GM23338 (cell line): ENCODE results near the gene SSR3.

Source experiments
- CTCF ChIP-seq, 2 experiments: fragments of 200-600 bp in 1 of 2; sonication (generic) in 1 of 2; conservative IDR thresholded peaks; 2 replicates each; pipeline versions ENCODE4 v1.5.1 to v1.6.1; 2016 to 2017; ENCODE audit warnings: antibody characterized with exemption in 2 of 2, low read depth in 2 of 2, mild to moderate bottlenecking in 2 of 2, moderate library complexity in 1 of 2
- EZH2 ChIP-seq: fragments of 200-600 bp; sonication (generic); IDR thresholded peaks from one replicate; pipeline ENCODE4 v1.8.0; 2017; ENCODE audit warnings: antibody characterized with exemption, mild to moderate bottlenecking, low read depth; ENCODE audit not compliant: unreplicated experiment
- EZH2phosphoT487 ChIP-seq: fragments of 200-600 bp; sonication (generic); IDR thresholded peaks from one replicate; pipeline ENCODE4 v1.8.1; 2018; ENCODE audit warnings: antibody characterized with exemption; ENCODE audit not compliant: unreplicated experiment
- POLR2AphosphoS5 ChIP-seq: IDR thresholded peaks from 2 replicates; pipeline ENCODE4 v1.6.1; 2016; ENCODE audit warnings: antibody characterized with exemption, low read depth
- REST ChIP-seq: IDR thresholded peaks from one replicate; pipeline ENCODE4 v1.6.1; 2018; ENCODE audit warnings: antibody characterized with exemption; ENCODE audit not compliant: unreplicated experiment

- TF ChIP-seq CTCF (conservative IDR thresholded peaks at IDR 0.05; ENCODE audit: low read depth in 2 of 2): no peak
- TF ChIP-seq POLR2AphosphoS5: no peak
- TF ChIP-seq REST: no peak
- no peak for TF ChIP-seq EZH2
- TF ChIP-seq EZH2phosphoT487: no peak
These were observed 46.6 kb upstream of the SSR3 start for GRCh38 chr3:156601497-156601896.
